ENCODE results near the gene CYB5R4.
"Not testable (repeated sequence)": the region's sequence is repeated elsewhere in the genome, so short reads cannot be mapped to it uniquely, and the experiment has no call there.

The CYB5R4 gene

GRCh38 chr6:83883240-83883639, 23.8 kb downstream of the CYB5R4 start:
- DNase-seq: no peak

GRCh38 chr6:83884523-83884922, 25.0 kb downstream of the CYB5R4 start:
- H3K27me3 ChIP-seq (replicated peaks; ENCODE audit: control insufficient read depth, insufficient read depth, low read length, poor library complexity, severe bottlenecking): no peaks in the 10 kb centered on the region
- no peaks in the 10 kb centered on the region for H3K4me1 ChIP-seq (ENCODE audit: control insufficient read depth, insufficient read depth, low read length, poor library complexity, severe bottlenecking)
- no peaks in the 10 kb centered on the region for H3K36me3 ChIP-seq (ENCODE audit: control insufficient read depth, insufficient read depth, low read length)
- H3K9me3 ChIP-seq (ENCODE audit: control insufficient read depth, low read length): no peaks in the 10 kb centered on the region
- no peak overlapping the region for H3K27ac ChIP-seq (ENCODE audit: insufficient read depth, low read length, poor library complexity, severe bottlenecking)
- DNase-seq: no peak
- no peak overlapping the region for H3K4me3 ChIP-seq (ENCODE audit: insufficient read depth, low read depth, low read length, poor library complexity, severe bottlenecking)

More at GRCh38 chr6:83883240-83883639, 23.8 kb downstream of the CYB5R4 start:
- Histone ChIP-seq H3K27ac (ENCODE audit: insufficient read depth, low read length, poor library complexity, severe bottlenecking) (no peak overlapping the region), H3K27me3 (replicated peaks; ENCODE audit: control insufficient read depth, insufficient read depth, low read length, poor library complexity, severe bottlenecking) (no peaks in the 10 kb centered on the region), H3K36me3 (ENCODE audit: control insufficient read depth, insufficient read depth, low read length) (no peaks in the 10 kb centered on the region), H3K4me3 (ENCODE audit: insufficient read depth, low read depth, low read length, poor library complexity, severe bottlenecking) (no peak overlapping the region), H3K4me1 (ENCODE audit: control insufficient read depth, insufficient read depth, low read length, poor library complexity, severe bottlenecking) (no peaks in the 10 kb centered on the region), H3K9me3 (ENCODE audit: control insufficient read depth, low read length) (no peaks in the 10 kb centered on the region)

DNA sequence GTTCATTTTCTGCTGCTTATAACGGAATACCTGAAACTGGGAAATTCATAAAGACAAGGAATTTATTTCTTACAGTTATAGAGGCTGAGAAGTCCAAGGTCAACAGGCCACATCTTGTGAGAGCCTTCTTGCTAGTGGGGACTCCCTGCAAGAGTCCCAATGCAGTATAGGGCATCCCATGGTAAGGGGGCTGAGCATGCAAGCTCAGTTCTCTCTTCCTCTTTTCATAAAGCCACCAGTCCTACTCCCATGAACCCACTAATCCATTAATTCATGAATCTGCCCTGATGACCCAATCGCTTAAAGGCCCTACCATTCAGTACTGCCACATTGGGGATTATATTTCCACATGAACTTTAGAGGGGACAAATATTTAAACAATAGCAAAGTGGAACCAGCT, 26.5 kb downstream of the CYB5R4 start:
- Histone ChIP-seq H3K36me3 (ENCODE audit: control insufficient read depth, insufficient read depth, low read length) (no peaks in the 10 kb centered on the region), H3K4me1 (ENCODE audit: control insufficient read depth, insufficient read depth, low read length, poor library complexity, severe bottlenecking) (no peaks in the 10 kb centered on the region), H3K9me3 (ENCODE audit: control insufficient read depth, low read length) (no peaks in the 10 kb centered on the region), H3K4me3 (ENCODE audit: insufficient read depth, low read depth, low read length, poor library complexity, severe bottlenecking) (no peak overlapping the region), H3K27ac (ENCODE audit: insufficient read depth, low read length, poor library complexity, severe bottlenecking) (no peak overlapping the region), H3K27me3 (replicated peaks; ENCODE audit: control insufficient read depth, insufficient read depth, low read length, poor library complexity, severe bottlenecking) (no peaks in the 10 kb centered on the region)
- DNase-seq: no peak

GRCh38 chr6:83889621-83890020, 30.1 kb downstream of the CYB5R4 start:
- no peak overlapping the region for H3K4me3 ChIP-seq (ENCODE audit: insufficient read depth, low read depth, low read length, poor library complexity, severe bottlenecking)
- H3K4me1 ChIP-seq (ENCODE audit: control insufficient read depth, insufficient read depth, low read length, poor library complexity, severe bottlenecking): no peaks in the 10 kb centered on the region
- no peaks in the 10 kb centered on the region for H3K9me3 ChIP-seq (ENCODE audit: control insufficient read depth, low read length)
- H3K27ac ChIP-seq (ENCODE audit: insufficient read depth, low read length, poor library complexity, severe bottlenecking): no peak overlapping the region
- H3K36me3 ChIP-seq (ENCODE audit: control insufficient read depth, insufficient read depth, low read length): peaks cover 4% of the 10 kb centered on the region
- no peaks in the 10 kb centered on the region for H3K27me3 ChIP-seq (replicated peaks; ENCODE audit: control insufficient read depth, insufficient read depth, low read length, poor library complexity, severe bottlenecking)
- no peak for DNase-seq

GRCh38 chr6:83890520-83890919, 31.0 kb downstream of the CYB5R4 start:
- peaks cover 4% of the 10 kb centered on the region for H3K36me3 ChIP-seq (ENCODE audit: control insufficient read depth, insufficient read depth, low read length)
- H3K4me1 ChIP-seq (ENCODE audit: control insufficient read depth, insufficient read depth, low read length, poor library complexity, severe bottlenecking): no peaks in the 10 kb centered on the region
- H3K27me3 ChIP-seq (replicated peaks; ENCODE audit: control insufficient read depth, insufficient read depth, low read length, poor library complexity, severe bottlenecking): no peaks in the 10 kb centered on the region
- no peak overlapping the region for H3K27ac ChIP-seq (ENCODE audit: insufficient read depth, low read length, poor library complexity, severe bottlenecking)
- no peak for DNase-seq
- no peaks in the 10 kb centered on the region for H3K9me3 ChIP-seq (ENCODE audit: control insufficient read depth, low read length)
- no peak overlapping the region for H3K4me3 ChIP-seq (ENCODE audit: insufficient read depth, low read depth, low read length, poor library complexity, severe bottlenecking)

DNA sequence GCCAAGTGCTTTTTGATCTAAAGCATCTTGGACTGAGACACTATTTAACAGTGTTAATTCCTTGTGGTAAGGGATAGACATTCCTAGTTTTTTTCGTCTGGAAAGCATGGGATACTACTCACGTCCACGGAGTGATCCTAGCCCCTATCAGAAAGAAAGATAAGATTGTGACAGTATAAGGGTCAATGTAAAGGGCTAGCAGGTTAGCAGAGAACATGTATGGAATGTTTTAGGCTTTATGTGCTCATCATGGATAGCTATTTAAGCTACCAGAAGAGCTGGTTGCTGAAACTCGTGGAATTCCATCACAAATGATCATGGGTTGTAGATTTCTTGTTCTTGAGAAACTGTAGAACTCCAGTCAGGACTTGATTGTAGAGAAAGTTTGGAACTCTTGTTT, 32.1 kb downstream of the CYB5R4 start:
- no peaks in the 10 kb centered on the region for H3K9me3 ChIP-seq (ENCODE audit: control insufficient read depth, low read length)
- H3K27me3 ChIP-seq (replicated peaks; ENCODE audit: control insufficient read depth, insufficient read depth, low read length, poor library complexity, severe bottlenecking): no peaks in the 10 kb centered on the region
- H3K4me3 ChIP-seq (ENCODE audit: insufficient read depth, low read depth, low read length, poor library complexity, severe bottlenecking): no peak overlapping the region
- H3K36me3 ChIP-seq (ENCODE audit: control insufficient read depth, insufficient read depth, low read length): peaks cover 8% of the 10 kb centered on the region
- no peaks in the 10 kb centered on the region for H3K4me1 ChIP-seq (ENCODE audit: control insufficient read depth, insufficient read depth, low read length, poor library complexity, severe bottlenecking)
- H3K27ac ChIP-seq (ENCODE audit: insufficient read depth, low read length, poor library complexity, severe bottlenecking): no peak overlapping the region
- DNase-seq: no peak

- Histone ChIP-seq H3K36me3 (ENCODE audit: control insufficient read depth, insufficient read depth, low read length) (peaks cover 8% of the 10 kb centered on the region), H3K27ac (ENCODE audit: insufficient read depth, low read length, poor library complexity, severe bottlenecking) (no peak overlapping the region), H3K27me3 (replicated peaks; ENCODE audit: control insufficient read depth, insufficient read depth, low read length, poor library complexity, severe bottlenecking) (no peaks in the 10 kb centered on the region), H3K4me1 (ENCODE audit: control insufficient read depth, insufficient read depth, low read length, poor library complexity, severe bottlenecking) (no peaks in the 10 kb centered on the region), H3K9me3 (ENCODE audit: control insufficient read depth, low read length) (no peaks in the 10 kb centered on the region), H3K4me3 (ENCODE audit: insufficient read depth, low read depth, low read length, poor library complexity, severe bottlenecking) (no peak overlapping the region)
- DNase-seq: no peak
Measured at GRCh38 chr6:83893024-83893423, 33.5 kb downstream of the CYB5R4 start.

GRCh38 chr6:83897094-83897493, 37.6 kb downstream of the CYB5R4 start:
- not testable (repeated sequence) for H3K4me1 ChIP-seq (ENCODE audit: control insufficient read depth, insufficient read depth, low read length, poor library complexity, severe bottlenecking); H3K27me3 ChIP-seq (replicated peaks; ENCODE audit: control insufficient read depth, insufficient read depth, low read length, poor library complexity, severe bottlenecking); H3K36me3 ChIP-seq (ENCODE audit: control insufficient read depth, insufficient read depth, low read length); H3K27ac ChIP-seq (ENCODE audit: insufficient read depth, low read length, poor library complexity, severe bottlenecking); DNase-seq; H3K4me3 ChIP-seq (ENCODE audit: insufficient read depth, low read depth, low read length, poor library complexity, severe bottlenecking); H3K9me3 ChIP-seq (ENCODE audit: control insufficient read depth, low read length)

- Histone ChIP-seq H3K36me3 (ENCODE audit: control insufficient read depth, insufficient read depth, low read length) (no peaks in the 10 kb centered on the region), H3K27ac (ENCODE audit: insufficient read depth, low read length, poor library complexity, severe bottlenecking) (no peak overlapping the region), H3K27me3 (replicated peaks; ENCODE audit: control insufficient read depth, insufficient read depth, low read length, poor library complexity, severe bottlenecking) (no peaks in the 10 kb centered on the region), H3K4me1 (ENCODE audit: control insufficient read depth, insufficient read depth, low read length, poor library complexity, severe bottlenecking) (no peaks in the 10 kb centered on the region), H3K9me3 (ENCODE audit: control insufficient read depth, low read length) (no peaks in the 10 kb centered on the region), H3K4me3 (ENCODE audit: insufficient read depth, low read depth, low read length, poor library complexity, severe bottlenecking) (no peak overlapping the region)
- no peak for DNase-seq
Measured at GRCh38 chr6:83901624-83902023, 42.1 kb downstream of the CYB5R4 start.

- H3K27ac ChIP-seq (ENCODE audit: insufficient read depth, low read length, poor library complexity, severe bottlenecking): no peak overlapping the region
- no peak overlapping the region for H3K4me3 ChIP-seq (ENCODE audit: insufficient read depth, low read depth, low read length, poor library complexity, severe bottlenecking)
- H3K9me3 ChIP-seq (ENCODE audit: control insufficient read depth, low read length): no peaks in the 10 kb centered on the region
- no peak for DNase-seq
- H3K4me1 ChIP-seq (ENCODE audit: control insufficient read depth, insufficient read depth, low read length, poor library complexity, severe bottlenecking): no peaks in the 10 kb centered on the region
- no peaks in the 10 kb centered on the region for H3K27me3 ChIP-seq (replicated peaks; ENCODE audit: control insufficient read depth, insufficient read depth, low read length, poor library complexity, severe bottlenecking)
- peaks cover 4% of the 10 kb centered on the region for H3K36me3 ChIP-seq (ENCODE audit: control insufficient read depth, insufficient read depth, low read length)
Measured at GRCh38 chr6:83904395-83904794, 44.9 kb downstream of the CYB5R4 start.

DNA sequence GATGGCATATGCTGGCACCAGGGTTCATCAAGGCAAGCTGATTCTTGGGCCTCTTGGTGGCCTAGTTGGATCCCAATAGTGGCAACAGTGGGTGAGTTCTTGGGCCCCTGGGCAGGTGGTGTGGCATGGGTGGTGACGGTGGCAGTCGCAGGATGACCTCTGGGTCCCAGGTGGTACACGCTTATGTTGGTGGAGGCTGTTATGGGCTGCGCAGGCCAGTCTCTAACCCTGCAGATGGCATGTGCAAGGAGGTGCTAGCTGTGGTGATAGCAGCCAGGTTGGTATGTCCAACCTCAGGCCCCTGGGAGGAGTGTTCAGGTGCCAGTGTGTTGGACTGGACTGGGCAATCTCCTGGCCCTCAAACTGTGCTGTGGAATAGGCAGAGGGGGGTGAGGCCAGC, 46.2 kb downstream of the CYB5R4 start:
- H3K4me1 ChIP-seq (ENCODE audit: control insufficient read depth, insufficient read depth, low read length, poor library complexity, severe bottlenecking): no peaks in the 10 kb centered on the region
- peaks cover 4% of the 10 kb centered on the region for H3K36me3 ChIP-seq (ENCODE audit: control insufficient read depth, insufficient read depth, low read length)
- H3K4me3 ChIP-seq (ENCODE audit: insufficient read depth, low read depth, low read length, poor library complexity, severe bottlenecking): no peak overlapping the region
- H3K9me3 ChIP-seq (ENCODE audit: control insufficient read depth, low read length): no peaks in the 10 kb centered on the region
- H3K27me3 ChIP-seq (replicated peaks; ENCODE audit: control insufficient read depth, insufficient read depth, low read length, poor library complexity, severe bottlenecking): no peaks in the 10 kb centered on the region
- no peak for DNase-seq
- H3K27ac ChIP-seq (ENCODE audit: insufficient read depth, low read length, poor library complexity, severe bottlenecking): no peak overlapping the region

Measured in effector memory CD4-positive, alpha-beta T cell (primary cell).